Activated CD4-positive, CD25-positive, alpha-beta regulatory T cell treated with anti-CD3 and anti-CD28 coated beads, Interleukin-2, amount 50 U/mL, for 24 hours (primary cell): ENCODE results near the gene CNPY1.
"Not testable (repeated sequence)": the region's sequence is repeated elsewhere in the genome, so short reads cannot be mapped to it uniquely, and the experiment has no call there.

Experiments used
- ATAC-seq, 2 donors: fragments of 150-1000 bp; cut with Tn5 transposase; one replicate each; pipeline ENCODE4 v1.10.0; 2021; ENCODE audit warnings: mild to moderate bottlenecking in 1 of 2, moderate library complexity in 1 of 2

The CNPY1 gene

GRCh38 chr7:155577509-155577905 lies 31.1 kb upstream of the CNPY1 start:
- ATAC-seq = no peak

DNA sequence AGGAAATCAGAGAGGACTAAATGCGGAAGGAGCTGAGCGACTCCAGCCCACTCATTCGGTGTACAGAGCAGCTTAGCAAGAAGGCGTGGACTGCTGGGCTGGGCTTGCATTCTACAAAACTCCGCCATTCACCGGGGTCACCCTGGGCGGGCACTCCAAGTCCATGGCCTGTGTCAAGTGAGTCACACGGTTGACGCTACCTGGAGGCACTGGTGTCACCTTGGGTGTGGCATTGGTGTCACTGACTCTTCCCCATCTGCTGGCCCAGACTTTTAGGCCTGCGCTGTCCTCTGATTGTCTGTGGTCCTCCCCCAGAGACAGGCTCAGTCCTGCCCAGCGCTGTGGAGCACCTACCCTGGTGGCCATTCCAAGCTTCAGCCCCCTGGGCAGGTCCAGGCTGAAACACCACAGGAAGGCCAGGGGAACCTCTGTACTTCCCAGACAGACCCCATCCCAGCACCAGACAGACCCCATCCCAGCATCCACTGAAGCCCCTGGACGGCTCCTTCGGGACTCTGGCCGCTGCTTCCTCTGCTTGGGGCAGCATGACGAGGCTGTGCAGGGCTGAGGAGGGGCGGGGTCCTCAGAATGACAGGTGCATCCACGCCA lies 30.6 kb upstream of the CNPY1 start:
- no peak for ATAC-seq

- ATAC-seq = no peak
Observed at GRCh38 chr7:155576416-155576815, 30.1 kb upstream of the CNPY1 start.

DNA sequence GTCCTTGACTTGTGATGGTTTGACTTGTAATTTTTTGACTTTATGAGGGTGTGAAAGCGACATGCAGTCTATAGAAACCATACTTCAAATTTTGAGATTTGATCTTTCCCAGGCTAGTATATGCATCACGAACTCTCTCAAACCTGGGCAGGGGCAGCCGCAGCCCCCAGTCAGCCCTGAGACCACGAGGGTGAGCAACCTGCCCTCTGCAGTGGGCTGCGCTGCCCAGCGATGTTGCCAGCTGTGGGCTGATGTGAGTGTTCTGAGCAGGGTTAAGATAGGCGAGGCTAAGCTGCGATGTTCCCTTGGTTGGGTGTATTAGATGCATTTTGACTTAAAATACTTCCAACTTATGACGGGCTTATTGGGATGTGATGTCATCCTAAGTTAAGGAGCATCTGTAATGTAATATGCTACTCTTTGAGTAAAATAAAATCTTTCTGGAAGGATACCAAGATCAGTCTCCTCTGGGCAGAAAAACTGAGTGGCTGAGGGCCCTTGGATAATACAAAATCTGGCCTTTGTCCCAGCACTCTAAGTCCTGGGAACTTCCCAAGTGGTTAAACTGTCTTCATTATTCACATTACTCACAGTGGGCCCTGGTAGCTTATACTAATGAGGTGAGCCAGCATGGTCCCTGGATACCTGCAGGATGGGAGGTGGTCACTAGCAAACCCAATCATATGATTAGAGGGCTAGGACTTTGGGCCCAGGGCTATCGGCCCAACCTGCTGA lies 28.4 kb upstream of the CNPY1 start:
- no peak for ATAC-seq

DNA sequence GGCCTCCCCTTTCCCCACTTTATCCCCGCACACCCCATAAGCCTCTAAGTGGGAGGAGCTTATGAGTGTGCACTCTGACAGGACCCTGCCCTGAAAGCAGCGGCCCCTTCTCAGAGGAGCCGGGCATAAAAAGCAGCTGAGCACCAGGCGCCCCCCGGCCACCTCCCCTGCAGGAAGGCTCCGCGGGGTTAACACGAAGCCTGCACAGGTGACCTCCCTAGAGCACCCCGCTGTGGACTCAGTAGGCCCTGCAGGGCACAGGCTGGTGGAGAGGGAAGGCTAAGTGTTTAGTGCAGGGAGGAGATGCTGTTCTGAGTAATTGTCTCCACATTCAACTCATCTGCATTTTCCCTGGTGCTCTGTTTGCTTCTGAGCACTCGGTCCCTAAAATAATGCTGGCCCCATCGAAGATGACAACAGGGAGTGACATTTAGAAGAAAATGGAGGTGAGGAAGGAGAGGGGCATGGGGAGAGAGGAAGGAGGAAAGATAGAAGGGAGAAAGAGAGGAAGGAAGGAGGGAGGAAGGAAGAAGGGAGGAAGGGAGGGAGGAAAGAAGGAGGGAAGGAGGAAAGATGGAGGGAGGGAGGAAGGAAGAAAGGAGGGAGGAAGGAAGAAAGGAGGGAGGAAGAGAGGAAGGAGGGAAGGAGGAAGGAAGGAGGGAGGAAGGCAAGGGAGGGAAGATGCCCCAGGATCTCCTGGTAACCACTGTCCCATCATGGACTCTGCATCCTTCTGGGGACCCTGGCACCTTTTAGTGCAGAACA lies 25.4 kb upstream of the CNPY1 start:
- ATAC-seq = no peak

GRCh38 chr7:155570991-155571390 lies 24.6 kb upstream of the CNPY1 start:
- ATAC-seq = no peak

DNA sequence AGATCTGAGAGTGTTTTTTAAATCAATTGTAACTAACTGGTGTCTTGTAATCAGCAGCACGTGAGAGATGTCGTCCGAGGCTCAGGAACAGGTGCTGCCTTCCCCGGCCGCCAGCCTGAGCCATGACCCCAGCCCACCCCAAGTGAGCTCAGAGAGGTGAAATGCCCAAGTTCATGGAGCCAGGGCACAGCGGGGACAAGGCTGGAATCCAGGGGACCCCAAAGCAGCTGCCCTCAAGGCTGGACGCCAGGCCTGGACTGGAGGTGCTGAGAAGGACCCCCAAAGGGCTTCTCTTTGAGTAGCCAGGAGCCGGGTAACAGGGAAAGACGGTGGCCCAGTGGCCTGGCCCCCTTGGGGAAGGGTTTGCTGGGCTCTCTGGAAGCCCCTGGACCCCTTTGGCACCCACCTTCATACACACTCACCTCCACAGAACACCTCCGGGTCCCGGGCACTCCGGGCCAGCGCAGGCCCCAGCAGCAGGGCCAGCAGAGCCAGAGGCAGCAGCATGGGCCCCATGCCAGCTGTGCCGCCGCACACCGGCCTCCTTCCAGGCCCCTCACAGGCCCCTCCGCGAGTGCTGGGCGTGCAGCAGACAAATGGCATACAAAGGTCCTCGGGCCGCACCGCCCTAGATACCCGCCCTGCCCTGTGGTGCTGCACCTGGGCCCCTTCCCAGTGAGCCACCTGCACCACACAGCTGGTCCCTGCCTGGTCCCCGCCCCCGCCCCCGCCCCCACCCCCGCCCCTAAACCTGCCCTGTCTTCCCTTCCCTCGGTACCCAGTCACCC lies 24.0 kb upstream of the CNPY1 start:
- ATAC-seq = no peak

GRCh38 chr7:155569681-155570080 lies 23.3 kb upstream of the CNPY1 start:
- ATAC-seq = no peak

DNA sequence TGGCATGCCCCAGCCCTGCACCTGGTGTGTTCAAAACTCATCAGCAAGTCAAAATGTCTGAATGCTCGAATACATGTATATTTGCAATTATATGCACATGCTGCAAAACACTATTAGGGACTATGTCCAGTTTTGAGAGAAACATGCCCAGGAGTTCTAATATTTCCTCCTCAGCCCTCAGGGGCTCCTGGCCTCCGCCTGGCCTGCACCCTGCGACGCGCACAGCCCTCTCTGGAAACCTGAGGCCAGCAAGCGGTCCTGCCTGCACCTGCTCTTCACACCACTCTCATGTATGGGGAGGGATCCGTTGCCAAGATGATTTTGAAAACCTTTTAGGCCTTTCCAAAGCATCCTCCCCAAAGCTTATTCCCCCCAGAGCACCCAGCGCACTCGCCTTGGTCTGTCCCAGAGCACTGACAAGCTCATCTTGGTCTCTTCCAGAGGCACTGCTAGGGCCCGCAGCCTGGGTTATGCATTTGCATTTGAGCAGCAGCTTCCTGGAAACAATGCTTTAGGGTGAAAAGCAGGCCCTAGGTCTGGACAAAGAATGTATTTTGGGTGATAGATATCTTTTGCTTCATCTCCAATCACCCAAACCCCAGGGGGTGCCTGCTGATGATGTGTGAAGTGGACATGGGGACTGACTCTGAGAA lies 22.6 kb upstream of the CNPY1 start:
- no peak for ATAC-seq

DNA sequence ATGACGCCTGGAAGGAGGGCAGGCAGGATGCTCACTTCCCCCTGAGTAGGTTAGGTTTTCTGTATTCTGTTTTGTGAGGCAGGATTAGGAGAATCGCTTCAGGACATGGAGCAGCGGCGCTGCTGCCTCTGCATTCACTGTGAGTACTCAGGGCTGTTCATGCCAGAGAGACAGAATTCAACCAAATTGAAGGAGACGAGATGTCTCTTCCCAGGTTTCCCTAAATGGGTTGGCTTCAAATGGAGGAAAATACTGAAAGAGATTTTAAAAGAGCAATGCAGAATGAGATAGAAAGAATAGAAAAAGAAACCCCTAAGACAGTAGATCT lies 21.9 kb upstream of the CNPY1 start:
- ATAC-seq = no peak

GRCh38 chr7:155567646-155568332 lies 21.4 kb upstream of the CNPY1 start:
- ATAC-seq = no peak

DNA sequence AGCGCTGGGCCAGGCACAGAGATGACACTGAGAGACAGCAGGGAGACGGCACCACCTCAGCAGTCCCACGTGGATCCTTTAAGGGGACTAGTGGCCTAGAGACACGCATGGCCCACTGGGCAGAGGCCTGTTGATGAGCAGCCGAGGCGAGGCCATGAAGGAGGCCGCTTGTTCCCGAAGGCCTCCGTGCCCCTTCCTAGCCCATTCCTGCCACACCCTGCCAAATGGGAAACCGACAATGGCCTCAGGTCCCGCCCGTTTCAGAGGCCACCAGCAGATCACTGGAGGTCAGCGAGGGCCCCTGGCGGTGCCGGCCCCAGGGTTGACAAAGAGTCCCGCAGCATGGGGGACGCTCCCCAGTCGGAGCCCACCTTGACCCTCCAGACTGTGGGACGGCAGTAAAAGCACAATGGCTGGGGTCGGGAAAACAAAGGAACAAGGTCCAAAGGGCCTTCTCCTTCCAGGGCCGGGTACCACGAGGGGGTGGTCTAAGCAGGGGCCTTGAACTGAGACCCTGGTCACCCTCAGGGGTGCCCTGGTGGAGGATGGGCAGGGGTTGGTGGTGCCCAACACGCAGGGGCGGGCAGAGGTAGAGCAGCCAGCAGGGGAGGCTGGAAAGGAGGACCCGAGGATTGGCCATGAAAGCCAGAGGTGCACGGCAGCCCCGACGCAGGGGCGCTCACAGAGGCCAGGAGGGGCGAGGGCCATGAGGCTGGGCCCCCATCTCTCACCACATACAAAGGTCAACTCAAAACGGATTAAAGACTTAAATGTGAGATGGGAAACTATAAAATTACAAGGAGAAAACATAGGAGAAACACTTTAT lies 19.9 kb upstream of the CNPY1 start:
- no peak for ATAC-seq

DNA sequence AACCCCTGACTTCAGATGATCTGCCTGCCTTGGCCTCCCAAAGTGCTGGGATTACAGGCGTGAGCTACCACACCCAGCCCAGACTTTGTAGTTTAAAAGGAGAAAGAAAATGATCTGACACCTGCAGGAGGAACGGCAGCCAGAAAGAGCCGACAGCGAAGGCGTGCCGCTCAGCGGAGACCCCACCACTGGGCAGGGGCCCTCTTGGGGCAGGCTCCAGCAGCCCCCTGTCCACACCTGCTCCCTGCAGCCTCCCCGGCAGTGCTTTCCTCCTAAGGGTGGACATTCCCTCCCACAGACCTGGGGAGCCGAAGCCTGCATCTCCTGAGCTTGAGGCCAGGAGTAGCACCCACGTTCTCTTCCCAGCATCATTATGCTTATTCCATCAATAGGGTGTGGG lies 19.2 kb upstream of the CNPY1 start:
- ATAC-seq = no peak

DNA sequence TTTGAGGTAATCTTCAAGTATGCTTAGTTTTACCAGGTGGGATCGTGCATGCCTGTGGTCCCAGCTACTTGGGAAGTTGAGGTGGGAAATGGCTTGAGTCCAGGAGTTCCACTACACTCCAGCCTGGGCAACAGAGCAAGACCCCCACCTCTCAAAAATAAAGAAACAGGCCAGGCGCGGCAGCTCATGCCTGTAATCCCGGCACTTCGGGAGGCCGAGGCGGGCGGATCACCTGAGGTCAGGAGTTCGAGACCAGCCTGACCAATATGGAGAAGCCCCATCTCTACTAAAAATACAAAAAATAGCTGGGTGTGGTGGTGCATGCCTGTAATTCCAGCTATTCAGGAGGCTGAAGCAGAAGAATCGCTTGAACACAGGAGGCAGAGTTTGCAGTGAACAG lies 16.6 kb upstream of the CNPY1 start:
- not testable (repeated sequence) for ATAC-seq

GRCh38 chr7:155562106-155562505 lies 15.7 kb upstream of the CNPY1 start:
- no peak for ATAC-seq

DNA sequence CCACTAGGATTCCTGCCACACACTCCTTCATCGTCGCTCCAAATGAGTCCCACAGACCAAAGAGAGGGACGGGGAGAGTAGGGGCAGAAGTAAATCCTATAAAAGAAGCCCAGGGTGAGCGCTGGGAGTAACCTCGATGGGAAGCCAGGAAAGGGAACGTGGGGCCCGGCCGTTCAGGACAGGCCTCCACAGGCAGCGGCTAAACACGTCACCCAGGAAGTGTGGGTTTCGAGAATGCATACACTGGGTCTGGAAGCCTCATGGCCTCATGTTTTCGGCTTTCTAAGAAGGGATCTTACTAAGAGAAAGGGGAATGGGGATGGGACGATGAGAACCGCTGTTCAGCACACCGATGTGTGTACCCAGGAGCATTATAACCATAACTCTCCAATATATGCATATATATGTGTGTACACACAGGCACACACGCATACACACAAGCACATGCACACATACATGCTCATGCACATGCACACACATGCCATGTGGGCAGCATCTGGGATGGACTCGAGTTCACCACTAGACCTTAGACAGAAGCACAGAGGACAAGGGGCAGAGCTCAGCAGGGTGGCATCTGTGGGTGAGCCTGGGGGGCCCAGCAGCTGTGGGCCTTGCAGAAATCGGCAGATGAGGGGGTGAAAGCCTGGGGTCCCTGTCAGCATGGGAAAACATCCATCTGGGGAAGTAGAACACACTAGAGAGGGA lies 14.8 kb upstream of the CNPY1 start:
- no peak for ATAC-seq

GRCh38 chr7:155560196-155560885 lies 14.0 kb upstream of the CNPY1 start:
- no peak for ATAC-seq

DNA sequence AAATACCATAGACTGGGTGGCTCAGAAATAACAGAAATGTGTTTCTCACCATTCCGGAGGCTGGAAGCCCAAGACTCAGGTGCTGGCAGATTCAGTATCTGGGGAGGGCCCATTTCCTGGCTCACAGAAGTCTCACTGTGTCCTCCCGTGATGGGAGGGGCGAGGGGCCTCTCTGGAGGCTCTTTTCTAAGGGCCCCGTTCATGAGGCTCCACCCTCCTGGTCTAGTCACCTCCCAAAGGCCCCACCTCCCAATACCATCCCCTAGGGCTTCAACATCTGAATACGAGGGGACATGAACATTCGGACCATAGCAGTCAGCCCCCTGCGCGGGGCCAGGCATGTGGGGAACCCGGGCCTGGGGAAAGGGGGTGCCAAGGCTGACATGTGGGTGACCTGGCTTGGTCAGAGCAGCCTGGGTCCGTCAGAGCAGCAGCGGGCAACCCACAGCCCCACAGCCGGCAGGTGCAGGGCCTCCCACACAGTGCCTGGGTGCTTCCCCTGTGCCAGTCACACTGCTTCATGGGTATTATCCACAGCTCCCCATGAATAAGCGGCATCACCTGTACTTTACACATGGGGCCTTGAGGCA lies 13.3 kb upstream of the CNPY1 start:
- ATAC-seq = no peak

DNA sequence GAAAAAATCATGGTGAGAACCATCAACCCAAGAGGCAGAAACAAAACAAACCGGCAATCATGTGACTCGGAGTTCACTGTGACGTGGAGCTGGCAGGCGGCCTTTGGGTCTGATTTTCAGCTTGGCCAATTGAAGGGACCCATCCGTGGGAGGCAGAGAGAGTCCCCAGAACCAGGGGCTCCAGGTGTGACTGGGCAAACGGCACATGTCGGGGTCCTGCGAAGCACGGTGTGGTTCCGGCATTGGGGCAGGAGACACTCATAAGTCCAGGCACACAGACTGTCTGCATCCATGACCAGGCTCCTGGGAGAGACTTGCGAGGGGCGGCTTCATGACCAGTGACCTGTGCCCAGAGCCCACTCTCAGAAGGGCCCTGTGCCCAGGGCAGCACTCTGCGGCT lies 12.6 kb upstream of the CNPY1 start:
- ATAC-seq = no peak

GRCh38 chr7:155558351-155558750 lies 12.0 kb upstream of the CNPY1 start:
- ATAC-seq = no peak
